OCI-LY1 (cell line): Measurements from ENCODE around the gene ZNF579.

Experiments
- H2AFZ ChIP-seq: fragments of 200-600 bp; sonication (generic), shearing (Covaris generic); 2 replicates; pipeline ENCODE4 v1.6.0; 2014; ENCODE audit warnings: antibody characterized with exemption, mild to moderate bottlenecking, low read length
- H3F3A ChIP-seq: fragments of 200-600 bp; sonication (generic), shearing (Covaris generic); 2 replicates; pipeline ENCODE4 v1.6.0; 2014; ENCODE audit warnings: mild to moderate bottlenecking, antibody characterized with exemption, low read length, moderate library complexity; ENCODE audit not compliant: insufficient read depth
- H3K27ac ChIP-seq: fragments of 200-600 bp; sonication (generic); 2 replicates; pipeline ENCODE4 v1.5.1; 2014; ENCODE audit warnings: low read length, mixed run types, mild to moderate bottlenecking, low read depth; ENCODE audit not compliant: poor library complexity, severe bottlenecking
- H3K27me3 ChIP-seq: fragments of 200-600 bp; sonication (generic); 2 replicates; pipeline ENCODE4 v1.6.0; 2014; ENCODE audit warnings: antibody characterized with exemption, mild to moderate bottlenecking, low read length, moderate library complexity; ENCODE audit not compliant: insufficient read depth
- H3K36me3 ChIP-seq: fragments of 200-600 bp; sonication (generic); 2 replicates; pipeline ENCODE4 v1.6.1; 2014; ENCODE audit warnings: mild to moderate bottlenecking, antibody characterized with exemption, low read length, moderate library complexity, mixed read lengths; ENCODE audit not compliant: insufficient read depth
- H3K4me1 ChIP-seq: fragments of 200-600 bp; sonication (generic); 2 replicates; pipeline ENCODE4 v1.5.1; 2014; ENCODE audit warnings: mild to moderate bottlenecking, low read length, moderate library complexity; ENCODE audit not compliant: insufficient read depth, severe bottlenecking
- H3K4me2 ChIP-seq: fragments of 200-600 bp; sonication (generic), shearing (Covaris generic); 2 replicates; pipeline ENCODE4 v1.6.1; 2014; ENCODE audit warnings: low read length
- H3K4me3 ChIP-seq: fragments of 200-600 bp; sonication (generic); 2 replicates; pipeline ENCODE4 v1.5.1; 2014; ENCODE audit warnings: low read length, low read depth, mild to moderate bottlenecking, mixed read lengths; ENCODE audit not compliant: poor library complexity, severe bottlenecking
- H3K79me2 ChIP-seq: fragments of 200-600 bp; shearing (Covaris generic); 2 replicates; pipeline ENCODE4 v1.6.1; 2016; ENCODE audit warnings: mixed run types, low read length, mixed read lengths; ENCODE audit not compliant: insufficient read depth
- H3K9ac ChIP-seq: fragments of 200-600 bp; sonication (generic), shearing (Covaris generic); 2 replicates; pipeline ENCODE4 v1.6.1; 2014; ENCODE audit warnings: mild to moderate bottlenecking, low read length, mixed read lengths
- H3K9me2 ChIP-seq: fragments of 200-600 bp; sonication (generic), shearing (Covaris generic); 2 replicates; pipeline ENCODE4 v1.6.1; 2014; ENCODE audit warnings: low read depth, mild to moderate bottlenecking, low read length, mixed read lengths
- H3K9me3 ChIP-seq: fragments of 200-600 bp; shearing (Covaris generic); 2 replicates; pipeline ENCODE4 v1.6.1; 2014; ENCODE audit warnings: low read length, mixed read lengths
- H4K20me1 ChIP-seq: fragments of 200-600 bp; sonication (generic), shearing (Covaris generic); 2 replicates; pipeline ENCODE4 v1.6.0; 2016; ENCODE audit warnings: mild to moderate bottlenecking, low read length; ENCODE audit not compliant: insufficient read depth
- EZH2 ChIP-seq: fragments of 200-600 bp; sonication (generic), shearing (Covaris generic); IDR thresholded peaks from 2 replicates; pipeline ENCODE4 v1.8.0; 2017; ENCODE audit warnings: borderline replicate concordance, mixed run types, mild to moderate bottlenecking, antibody characterized with exemption, low read length, moderate library complexity, mixed read lengths
- TF ChIP-seq, protein P1 (sequence below): fragments of 200-600 bp; sonication (generic), shearing (Covaris generic); IDR thresholded peaks from 2 replicates; pipeline ENCODE4 v1.5.1; 2017; ENCODE audit warnings: mild to moderate bottlenecking, antibody characterized with exemption, low read length, moderate library complexity, mixed read lengths

Gene ZNF579

GRCh38 chr19:55553217-55554182 lies 27.1 kb downstream of the ZNF579 start:
- Histone ChIP-seq H3K4me3 (no peak overlapping the region), H3K27ac (no peak overlapping the region), H3K36me3 (no peaks in the 10 kb centered on the region), H3K79me2 (no peaks in the 10 kb centered on the region), H4K20me1 (no peaks in the 10 kb centered on the region), H3F3A (no peaks in the 10 kb centered on the region), H3K9ac (no peak overlapping the region), H3K9me2 (no peaks in the 10 kb centered on the region), H3K4me1 (no peaks in the 10 kb centered on the region), H3K27me3 (no peaks in the 10 kb centered on the region), H3K9me3 (no peaks in the 10 kb centered on the region), H2AFZ (no peak overlapping the region), H3K4me2 (no peak overlapping the region)
- TF ChIP-seq, protein P1, sequence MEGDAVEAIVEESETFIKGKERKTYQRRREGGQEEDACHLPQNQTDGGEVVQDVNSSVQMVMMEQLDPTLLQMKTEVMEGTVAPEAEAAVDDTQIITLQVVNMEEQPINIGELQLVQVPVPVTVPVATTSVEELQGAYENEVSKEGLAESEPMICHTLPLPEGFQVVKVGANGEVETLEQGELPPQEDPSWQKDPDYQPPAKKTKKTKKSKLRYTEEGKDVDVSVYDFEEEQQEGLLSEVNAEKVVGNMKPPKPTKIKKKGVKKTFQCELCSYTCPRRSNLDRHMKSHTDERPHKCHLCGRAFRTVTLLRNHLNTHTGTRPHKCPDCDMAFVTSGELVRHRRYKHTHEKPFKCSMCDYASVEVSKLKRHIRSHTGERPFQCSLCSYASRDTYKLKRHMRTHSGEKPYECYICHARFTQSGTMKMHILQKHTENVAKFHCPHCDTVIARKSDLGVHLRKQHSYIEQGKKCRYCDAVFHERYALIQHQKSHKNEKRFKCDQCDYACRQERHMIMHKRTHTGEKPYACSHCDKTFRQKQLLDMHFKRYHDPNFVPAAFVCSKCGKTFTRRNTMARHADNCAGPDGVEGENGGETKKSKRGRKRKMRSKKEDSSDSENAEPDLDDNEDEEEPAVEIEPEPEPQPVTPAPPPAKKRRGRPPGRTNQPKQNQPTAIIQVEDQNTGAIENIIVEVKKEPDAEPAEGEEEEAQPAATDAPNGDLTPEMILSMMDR, result no peak
- TF ChIP-seq EZH2, result no peak

DNA sequence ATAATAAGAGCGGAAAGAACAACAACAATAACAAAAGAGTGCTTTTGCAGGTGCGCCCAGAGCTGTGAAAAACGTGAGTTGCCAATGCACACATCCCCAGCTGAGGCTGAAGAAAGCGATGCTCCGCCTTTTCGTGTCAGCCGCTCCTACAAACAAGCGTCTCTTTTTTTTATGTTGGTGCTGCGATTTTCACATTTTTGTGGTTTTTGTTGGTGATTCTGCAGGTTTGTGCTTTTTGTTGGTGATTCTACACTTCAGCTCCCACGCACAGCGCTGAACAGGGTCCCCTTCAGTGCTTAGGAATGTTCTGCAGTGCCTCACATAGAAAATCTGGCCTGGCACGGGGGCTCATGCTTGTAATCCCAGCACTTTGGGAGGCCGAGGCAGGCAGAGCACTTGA lies 28.0 kb downstream of the ZNF579 start:
- no peak overlapping the region for H3K27ac ChIP-seq
- H3K9me2 ChIP-seq, result no peaks in the 10 kb centered on the region
- H2AFZ ChIP-seq, result no peak overlapping the region
- no peaks in the 10 kb centered on the region for H3F3A ChIP-seq
- no peaks in the 10 kb centered on the region for H3K36me3 ChIP-seq
- no peak overlapping the region for H3K4me2 ChIP-seq
- no peaks in the 10 kb centered on the region for H3K9me3 ChIP-seq
- no peaks in the 10 kb centered on the region for H3K27me3 ChIP-seq
- no peak overlapping the region for H3K9ac ChIP-seq
- H3K79me2 ChIP-seq, result no peaks in the 10 kb centered on the region
- no peaks in the 10 kb centered on the region for H4K20me1 ChIP-seq
- H3K4me1 ChIP-seq, result no peaks in the 10 kb centered on the region
- H3K4me3 ChIP-seq, result no peak overlapping the region
- TF ChIP-seq, protein P1, result no peak
- no peak for TF ChIP-seq EZH2

- no peaks in the 10 kb centered on the region for H3K9me3 ChIP-seq
- TF ChIP-seq, protein P1, result no peak
- no peak for TF ChIP-seq EZH2
- no peak overlapping the region for H3K9ac ChIP-seq
- peaks cover 3% of the 10 kb centered on the region; the same call in 1 of the 2 replicates for H3K27me3 ChIP-seq
- H3F3A ChIP-seq, result no peaks in the 10 kb centered on the region
- H3K9me2 ChIP-seq, result no peaks in the 10 kb centered on the region
- no peak overlapping the region for H3K4me3 ChIP-seq
- no peaks in the 10 kb centered on the region for H3K4me1 ChIP-seq
- H3K4me2 ChIP-seq, result no peak overlapping the region
- H2AFZ ChIP-seq, result no peak overlapping the region
- H4K20me1 ChIP-seq, result no peaks in the 10 kb centered on the region
- H3K36me3 ChIP-seq, result no peaks in the 10 kb centered on the region
- H3K79me2 ChIP-seq, result no peaks in the 10 kb centered on the region
- H3K27ac ChIP-seq, result no peak overlapping the region
Observed at GRCh38 chr19:55552206-55552605, 28.4 kb downstream of the ZNF579 start.
